HuH-7 (cell line): ENCODE measurements around the gene HTR4.

Experiments used
- DNase-seq: peaks from one replicate; pipeline ENCODE4 v3.0.0; 2011; ENCODE audit warnings: low spot score

HTR4 gene

DNA sequence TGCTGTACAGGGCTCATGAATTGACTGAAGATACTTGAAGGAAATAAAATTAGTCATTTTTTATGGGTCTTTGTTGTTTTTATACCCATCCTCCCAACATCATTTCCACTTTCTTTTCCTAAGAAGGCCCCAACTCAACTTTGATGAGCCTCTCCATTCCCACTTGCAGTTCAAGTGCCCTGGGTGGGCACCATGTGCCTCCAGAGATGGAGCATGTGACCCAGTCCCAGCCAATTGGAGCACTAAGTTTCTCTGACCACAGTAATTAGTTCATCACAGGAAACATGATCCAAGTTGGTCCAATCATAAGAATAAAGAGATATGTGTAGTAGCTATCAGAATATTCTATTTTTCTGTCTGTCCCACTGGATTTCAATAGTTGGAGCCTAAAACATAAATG, 46.9 kb downstream of the HTR4 start:
- DNase-seq, result no peak

DNA sequence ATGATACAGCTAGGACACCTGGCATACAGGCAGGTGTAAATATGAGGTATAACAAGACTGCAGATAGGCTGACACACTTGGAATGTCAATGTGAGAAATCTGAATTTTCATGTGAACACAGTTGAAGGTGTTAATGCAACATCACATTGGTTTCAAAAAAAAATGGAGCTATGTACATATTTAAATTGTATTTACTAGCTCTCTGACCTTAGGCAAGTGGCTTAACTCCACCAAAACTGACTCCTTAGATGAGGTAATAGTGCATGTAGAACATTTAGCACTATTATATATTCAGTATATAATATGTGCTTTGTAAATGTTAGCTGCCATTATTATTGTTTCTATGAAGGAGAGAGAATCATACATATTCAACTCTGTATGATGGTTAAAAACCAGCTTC, 48.0 kb downstream of the HTR4 start:
- no peak for DNase-seq

DNA sequence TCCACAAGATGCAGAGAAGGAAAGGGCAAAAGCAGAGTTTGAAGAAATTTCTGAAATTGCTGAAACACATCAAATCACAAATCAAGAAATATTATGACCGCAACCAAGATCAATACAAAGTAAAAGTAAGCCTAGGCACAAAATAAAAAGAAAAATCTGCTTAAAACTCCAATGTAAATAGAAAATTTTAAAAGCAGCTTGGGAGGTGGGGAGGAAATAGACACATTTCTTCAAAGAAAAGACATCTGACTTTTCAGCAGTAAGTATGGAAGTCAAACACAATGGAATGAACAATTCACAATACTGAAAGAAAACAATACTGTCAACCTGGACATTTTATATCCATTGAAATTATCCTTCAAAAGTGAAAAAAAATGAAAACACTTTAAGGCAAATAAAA, 55.1 kb downstream of the HTR4 start:
- no peak for DNase-seq

DNA sequence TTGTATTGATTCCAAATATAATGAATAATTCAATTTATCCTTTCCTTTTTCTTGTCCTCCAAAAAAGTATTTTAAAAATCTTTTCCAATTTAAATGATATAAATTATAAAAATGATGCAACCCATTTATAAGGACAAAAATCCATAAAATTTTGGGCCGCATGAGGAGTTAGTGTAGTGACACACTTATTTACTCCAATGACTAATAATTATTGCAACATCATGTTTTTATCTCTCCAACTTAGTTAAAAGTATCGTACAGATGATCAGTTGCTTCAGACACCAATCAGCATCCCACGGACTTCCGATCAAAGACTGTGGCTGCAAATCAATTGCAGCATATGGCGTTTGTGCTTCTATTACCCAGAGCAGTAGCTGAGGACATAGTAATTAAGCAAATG, 58.6 kb downstream of the HTR4 start:
- no peak for DNase-seq

DNA sequence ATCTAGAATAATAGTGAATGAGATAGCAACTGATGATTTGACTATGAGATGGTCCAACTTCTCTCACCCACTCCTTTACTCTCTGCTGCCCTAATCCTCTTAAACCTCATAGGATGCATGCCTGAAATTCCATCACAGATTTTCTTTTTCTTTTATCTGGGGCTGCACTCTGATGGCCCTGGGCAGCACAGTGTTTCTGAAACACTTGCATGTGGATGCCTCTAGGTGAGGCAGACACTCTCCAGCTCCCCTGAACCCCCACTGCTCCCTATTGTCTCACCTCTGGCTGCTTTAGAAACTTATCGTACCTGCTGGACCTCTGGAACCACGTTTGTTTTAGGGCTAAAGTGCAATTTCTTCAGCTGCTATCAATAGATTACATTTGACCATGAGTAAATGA, 67.5 kb downstream of the HTR4 start:
- DNase-seq, result no peak

DNA sequence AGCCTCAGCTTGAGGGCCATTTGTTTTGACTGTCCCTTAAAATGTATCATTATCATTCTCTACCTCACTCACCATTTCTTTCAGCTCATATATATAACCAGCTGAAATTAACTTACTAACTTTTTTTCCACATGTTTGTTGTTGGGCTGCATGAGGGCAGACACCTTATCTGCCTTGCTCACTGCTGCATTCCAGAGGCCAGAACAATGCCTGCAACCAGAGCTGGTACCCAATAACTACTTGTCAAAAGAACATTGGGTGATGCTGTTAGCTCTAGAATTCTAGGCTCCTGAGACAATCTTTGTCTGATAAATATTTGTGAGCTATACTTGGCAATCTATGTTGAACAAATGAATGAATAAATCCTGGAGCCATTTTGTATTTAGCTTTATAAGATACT, 68.3 kb downstream of the HTR4 start:
- no peak for DNase-seq

DNA sequence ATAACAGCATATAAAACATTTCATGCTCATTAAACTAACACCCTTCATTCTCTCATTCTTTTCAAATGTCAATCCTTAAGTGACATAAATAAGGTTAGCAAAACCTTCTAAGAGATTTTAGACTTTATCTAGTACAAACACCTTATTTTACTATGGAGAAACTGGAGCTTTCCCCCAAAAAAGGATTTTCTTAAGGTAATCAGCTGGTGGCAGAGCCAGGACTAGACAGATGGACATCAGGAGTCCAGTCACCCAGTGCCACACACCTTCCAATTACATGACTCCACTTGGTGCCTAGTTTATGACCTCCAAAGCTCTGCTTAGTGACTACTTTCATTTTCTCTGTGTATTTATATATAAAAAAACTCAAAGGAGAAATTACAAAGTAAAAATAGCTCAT, 70.2 kb downstream of the HTR4 start:
- DNase-seq, result no peak

DNA sequence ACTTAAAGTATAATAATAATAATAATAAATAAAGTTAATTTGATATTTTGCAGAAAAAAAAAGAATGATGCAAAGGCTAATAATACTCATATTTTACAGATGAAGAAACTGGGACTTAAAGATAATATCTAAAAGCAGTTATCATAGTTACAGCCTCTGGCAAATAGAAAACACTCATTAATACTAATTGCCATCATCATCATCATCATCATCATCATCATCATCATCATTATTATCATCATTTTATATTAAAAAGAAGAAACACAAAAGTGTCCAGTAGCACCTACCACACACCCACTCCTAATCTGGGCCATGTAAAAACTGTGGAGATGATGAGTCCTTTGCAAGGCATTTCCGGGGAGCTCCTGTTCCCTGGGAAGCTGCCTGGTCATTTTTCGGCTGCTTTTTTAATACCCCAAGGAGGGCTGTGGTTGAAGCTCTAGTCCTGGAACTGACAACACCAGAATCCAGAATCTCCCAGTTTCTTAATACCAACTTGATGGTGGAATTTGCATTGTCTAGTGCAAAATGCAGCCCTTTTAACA, 70.8 kb downstream of the HTR4 start:
- no peak for DNase-seq

DNA sequence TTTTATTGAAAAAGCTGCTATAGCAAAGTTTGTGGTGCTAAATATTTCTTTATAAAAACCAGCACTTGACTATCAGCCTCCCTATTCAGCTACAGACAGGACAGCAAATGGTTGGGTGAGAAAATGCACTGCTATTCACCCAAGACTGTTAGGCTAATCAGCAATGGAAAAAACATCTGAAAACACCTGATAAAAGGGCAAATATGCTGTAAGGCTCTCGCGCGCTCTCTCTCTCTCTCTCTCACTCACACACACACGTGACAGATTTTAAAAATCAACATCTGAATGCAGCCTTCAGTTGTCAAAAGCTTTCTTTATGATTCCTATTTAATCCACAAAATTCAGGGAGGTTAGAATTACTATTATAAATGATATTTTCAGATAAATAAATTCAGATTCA, 80.2 kb downstream of the HTR4 start:
- DNase-seq, result no peak

DNA sequence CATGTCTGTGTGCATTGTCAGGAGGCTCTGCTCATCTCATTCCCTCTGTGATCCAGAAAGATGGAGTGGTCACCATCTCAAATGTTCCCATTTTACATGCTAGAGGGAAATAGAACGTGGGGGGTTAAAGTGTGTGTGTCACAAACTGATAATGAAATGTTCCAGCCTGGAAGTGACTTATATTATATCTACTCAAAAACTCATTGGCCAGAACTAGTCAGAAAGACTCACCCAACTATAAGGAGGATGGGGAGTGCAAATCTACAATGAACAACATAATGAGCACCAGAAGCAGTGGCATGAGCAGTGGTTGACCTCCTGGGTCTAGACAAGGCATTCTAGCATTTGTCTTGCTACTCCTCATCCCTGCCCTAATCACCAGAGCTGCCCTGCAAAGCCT, 81.0 kb downstream of the HTR4 start:
- DNase-seq, result no peak

DNA sequence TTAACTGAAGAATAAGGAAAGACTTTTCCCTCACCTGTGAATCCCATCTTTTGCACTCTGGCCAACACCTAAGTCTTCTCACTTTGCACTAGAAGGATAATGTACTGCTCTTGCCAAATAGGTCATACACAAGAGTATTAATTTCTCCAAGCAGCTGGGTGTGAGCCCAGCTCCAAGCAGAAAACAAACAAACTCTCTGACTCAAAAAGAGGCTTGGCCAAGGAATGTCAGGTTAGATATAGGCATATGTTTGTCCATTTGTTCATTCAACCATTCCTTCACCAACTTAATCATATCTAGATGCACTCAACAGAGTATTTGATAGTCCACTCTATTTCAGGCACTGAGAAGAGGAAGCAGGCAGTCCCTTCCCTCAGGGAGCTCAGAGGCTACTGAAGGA, 84.4 kb downstream of the HTR4 start:
- DNase-seq, result no peak

DNA sequence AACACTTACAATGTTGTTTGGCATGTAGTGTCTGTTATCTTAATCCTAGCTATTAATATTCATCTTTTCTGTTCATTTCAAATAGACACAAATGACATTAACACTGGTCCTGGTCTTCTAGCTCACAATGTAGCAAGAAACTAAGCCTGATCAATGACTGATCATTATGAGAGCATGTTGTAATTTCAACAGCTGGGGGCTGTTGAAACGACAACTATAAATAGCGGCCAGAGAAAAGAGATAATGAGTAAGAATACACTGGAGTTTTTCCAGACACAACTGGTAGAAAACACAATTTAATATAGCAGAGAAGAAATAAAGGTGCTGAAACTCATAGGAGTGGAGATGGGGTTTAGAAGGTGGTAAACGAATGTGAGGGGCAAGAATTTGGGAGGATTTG, 89.2 kb downstream of the HTR4 start:
- DNase-seq, result no peak

DNA sequence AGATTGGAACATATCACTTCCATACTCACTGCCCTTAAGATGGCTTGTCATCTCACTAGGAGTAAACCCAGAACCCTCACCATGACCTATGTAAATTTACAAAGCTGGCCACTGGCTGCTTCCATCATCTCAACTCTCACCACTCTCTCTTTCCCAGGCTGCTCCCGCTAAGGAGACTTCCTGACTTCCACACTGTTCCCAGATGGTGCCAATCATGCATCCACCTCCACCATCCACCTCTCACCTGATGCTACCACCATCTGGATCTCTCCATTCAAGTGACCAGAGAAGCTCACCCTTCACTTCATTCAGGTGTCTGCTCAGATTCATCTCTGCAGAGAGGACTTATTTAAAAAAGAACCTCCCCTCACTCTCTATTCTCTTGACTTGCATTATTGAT, 91.3 kb downstream of the HTR4 start:
- no peak for DNase-seq

DNA sequence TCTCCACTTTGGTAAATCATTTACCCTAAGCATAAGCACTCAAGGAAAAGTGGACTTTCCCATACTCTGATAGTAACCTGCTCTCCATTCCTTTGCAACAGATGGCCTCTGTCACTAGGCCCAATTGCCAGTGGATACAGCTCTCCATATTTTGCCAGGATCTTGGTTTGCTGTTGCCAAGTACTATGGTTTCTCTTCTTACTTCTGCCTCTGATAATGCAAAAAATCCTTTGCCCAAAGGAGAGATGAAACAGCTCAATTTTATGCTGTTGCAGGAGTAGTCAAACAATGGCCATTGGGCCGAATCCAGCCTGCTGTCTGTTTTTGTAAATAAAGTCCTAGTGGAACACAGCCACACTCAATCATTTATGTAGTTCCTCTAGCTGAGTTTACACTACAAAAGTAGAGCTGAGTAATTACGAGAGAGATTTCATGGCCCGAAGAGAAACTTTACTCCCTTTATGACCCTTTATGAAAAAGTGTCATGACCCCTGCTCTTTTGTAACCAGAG, 92.5 kb downstream of the HTR4 start:
- DNase-seq, result peak; percentile 5

DNA sequence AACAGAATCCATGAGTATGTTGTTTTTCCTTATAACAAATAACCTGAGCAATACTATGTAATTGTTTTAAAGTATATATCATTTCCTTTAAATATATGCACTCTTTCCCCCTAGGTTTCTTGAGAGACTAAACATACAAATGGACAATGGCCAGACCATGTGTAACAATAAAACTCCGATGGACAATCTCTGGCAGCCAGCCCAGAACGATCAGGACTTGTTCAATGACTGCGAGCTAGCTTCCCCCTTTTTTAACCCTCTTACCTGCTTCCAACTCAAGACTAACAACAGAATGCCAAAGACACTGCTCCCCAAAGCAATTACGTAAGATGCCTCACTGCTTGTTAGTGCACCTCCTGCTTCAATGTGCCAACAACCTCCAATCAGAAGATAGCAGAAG, 94.9 kb downstream of the HTR4 start:
- DNase-seq, result no peak

DNA sequence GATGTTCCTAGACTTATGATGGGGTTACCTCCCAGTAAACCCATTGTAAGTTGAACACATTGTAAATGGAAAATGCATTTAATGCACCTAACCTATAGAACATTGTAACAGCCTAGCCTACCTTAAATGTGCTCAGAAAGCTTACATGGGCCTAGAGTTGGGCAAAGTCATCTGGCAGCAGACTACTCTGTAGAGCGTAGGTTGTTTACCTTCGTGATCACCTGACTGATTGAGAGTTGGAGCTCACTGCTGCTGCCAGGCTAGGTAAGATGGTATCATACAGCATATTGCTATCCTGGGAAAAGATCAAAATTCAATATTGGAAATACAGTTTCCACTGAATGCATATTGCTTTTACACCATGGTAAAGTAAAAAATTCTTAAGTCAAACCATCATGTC, 95.4 kb downstream of the HTR4 start:
- DNase-seq, result no peak

DNA sequence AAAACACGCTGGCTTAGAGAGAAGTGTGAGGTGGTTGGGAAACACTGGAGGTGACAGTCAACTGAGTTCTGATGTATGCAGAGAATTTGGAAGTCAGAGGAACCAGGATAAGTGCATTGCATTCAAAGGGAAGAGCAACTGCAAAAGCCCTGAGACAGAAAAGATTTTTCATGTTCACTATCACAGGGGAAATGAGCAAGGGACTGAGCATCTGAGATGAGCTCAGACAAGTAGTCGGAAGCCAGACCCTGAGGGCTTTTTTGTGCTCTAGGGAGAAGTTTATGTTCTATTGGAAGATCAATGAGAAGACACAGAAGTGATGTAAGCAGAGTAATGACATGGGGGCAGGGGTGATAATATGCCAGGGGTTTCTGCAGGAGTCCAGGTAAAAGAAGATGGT, 97.5 kb downstream of the HTR4 start:
- DNase-seq, result no peak

DNA sequence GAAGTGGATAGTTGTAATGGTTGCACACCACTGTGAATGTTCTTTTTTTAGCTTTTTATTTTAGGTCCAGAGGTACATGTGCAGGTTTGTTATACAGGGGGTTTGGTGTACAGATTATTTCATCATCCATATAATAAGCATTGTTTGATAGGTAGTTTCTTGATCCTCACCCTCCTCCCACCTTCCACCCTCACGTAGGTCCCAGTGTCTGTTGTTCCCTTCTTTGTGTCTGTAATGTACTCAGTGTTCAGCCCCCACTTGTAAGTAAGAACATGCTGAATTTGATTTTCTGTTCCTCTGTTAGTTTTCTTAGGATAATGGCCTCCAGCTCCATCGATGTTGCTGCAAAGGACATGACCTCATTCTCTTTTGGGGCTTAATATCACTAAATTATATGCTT, 99.7 kb downstream of the HTR4 start:
- no peak for DNase-seq

DNA sequence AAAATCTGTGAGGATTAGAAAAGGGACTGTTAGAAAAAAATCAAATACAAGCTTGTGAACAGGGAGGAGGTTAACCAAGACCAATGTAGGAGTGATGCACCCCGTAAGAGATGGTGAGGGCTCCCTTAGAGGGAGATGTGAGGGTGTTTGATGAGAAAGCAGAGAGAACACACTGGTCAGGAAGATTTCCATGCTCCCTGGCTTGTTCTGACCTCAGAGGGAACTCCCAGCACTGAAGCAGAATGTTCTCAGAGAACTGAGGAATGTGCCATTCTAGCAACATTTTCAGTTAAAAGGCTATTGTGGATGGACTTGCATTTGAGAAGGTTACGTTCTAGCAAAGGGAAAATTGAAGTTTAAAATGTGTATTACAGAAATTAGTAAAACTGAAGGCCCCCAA, 110.6 kb downstream of the HTR4 start:
- no peak for DNase-seq

DNA sequence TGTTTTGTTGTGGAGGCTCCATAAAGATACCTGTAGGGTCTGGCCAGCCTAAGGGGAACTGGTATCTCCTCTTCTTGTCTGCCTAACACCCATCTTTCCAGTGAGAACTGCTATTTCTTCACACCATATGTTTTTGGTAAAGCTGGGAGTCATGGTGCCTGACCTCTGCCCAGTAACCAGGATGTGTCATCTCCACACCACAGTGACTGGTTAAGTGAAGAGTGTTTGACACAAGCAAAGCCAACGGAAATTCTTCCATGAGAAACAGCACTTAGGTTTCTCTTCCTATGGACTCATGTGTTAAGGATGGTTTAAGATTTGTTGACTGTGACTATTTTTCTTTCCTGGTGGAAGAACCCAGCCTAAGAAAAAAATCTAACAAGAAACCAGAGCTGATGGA, 111.5 kb downstream of the HTR4 start:
- DNase-seq, result no peak

DNA sequence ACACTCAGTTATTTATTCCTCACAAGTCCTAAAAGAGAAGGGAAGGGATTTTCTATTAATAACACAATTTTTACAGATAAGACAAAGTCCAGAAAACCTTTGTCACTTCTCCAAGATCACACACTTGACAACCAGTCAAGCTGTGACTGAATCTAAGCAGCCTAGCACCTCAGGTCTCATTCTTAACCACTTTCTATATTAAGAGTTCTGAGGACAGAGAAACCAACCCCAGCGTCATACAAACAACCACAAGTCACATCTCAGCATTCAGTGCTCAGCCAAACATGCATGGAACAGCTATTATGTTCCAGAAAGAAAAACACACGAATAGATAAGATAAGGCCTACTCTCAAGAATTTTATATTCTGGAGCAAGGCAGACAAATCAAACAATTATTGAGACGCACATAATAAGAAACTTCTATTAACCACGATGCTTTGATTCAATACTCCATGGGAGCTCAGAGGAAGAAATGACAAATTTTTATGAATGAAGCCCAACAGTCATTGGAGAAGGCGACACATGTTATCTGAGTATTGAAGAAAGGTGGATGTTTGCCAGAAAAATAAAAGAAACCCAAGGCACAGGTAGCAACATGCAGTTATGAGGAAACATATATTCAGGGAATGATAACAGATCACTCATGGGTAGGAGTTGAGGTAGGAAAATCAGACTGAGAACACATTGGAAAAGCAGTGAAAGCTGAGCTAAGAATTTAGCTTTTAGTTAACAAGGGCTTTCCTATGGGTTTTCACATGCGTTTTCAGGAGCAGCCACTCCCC, 113.1 kb downstream of the HTR4 start:
- no peak for DNase-seq

DNA sequence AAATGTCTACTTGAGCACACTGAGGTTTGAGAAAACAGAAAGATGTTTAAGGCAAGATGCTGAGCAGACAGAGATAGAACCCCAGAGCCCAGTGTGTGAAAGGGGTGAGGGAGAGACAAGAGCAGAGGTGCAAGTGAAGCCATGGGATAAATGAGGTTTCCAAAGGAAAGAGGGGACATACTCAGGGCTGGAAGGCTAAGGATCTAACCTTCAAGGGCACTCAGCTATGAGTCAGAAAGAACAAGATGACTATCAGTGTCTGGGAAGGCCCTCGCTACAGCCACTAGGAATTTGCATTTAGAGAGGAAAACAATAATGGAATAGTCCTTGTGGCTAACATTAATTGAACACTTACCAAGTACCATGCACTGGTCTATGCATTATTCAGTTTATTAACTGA, 113.7 kb downstream of the HTR4 start:
- no peak for DNase-seq

DNA sequence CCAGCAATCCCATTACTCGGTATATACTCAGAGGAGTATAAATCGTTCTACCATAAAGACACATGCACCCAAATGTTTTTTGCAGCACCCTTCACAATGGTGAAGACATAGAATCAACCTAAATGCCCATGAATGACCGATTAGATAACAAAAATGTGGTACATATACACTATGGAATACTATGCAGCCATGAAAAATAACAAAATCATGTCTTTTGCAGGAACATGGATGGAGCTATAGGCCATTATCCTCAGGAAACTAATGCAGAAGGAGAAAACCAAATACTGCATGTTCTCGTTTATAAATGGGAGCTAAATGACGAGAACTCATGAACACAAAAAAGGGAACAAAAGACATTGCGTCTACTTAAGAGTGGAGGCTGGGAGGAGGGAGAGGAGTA, 114.5 kb downstream of the HTR4 start:
- DNase-seq, result no peak

DNA sequence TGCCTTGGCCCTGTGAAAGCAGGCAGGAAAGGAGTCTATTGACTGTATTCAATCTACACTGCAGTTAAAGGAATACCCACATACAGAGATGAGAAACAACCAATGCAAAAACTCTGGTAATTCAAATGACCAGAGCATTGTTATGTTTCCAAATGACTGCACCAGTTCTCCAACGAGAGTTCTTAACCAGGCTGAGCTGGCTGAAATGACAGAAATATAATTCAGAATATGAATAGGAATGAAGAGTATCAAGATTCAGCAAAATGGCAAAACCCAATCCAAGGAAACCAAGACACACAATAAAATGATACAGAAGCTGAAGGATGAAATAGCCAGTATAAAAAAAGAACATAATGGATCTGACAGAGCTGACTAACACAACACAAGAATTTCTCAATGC, 119.1 kb downstream of the HTR4 start:
- no peak for DNase-seq
